ENCODE results near the gene POMGNT2. TPM values are rescaled to one million over a fixed set of nuclear protein-coding genes. Genes with fewer than 3 reads are reported as not detected.

Gene POMGNT2
- total and polyA plus RNA-seq, 10 of the 15 experiments (the other 5 are each of a cell fraction or from before 2014, with no cell fraction given), result 0.02 to 1.7 (median 0.17) TPM; not detected in 1

DNA sequence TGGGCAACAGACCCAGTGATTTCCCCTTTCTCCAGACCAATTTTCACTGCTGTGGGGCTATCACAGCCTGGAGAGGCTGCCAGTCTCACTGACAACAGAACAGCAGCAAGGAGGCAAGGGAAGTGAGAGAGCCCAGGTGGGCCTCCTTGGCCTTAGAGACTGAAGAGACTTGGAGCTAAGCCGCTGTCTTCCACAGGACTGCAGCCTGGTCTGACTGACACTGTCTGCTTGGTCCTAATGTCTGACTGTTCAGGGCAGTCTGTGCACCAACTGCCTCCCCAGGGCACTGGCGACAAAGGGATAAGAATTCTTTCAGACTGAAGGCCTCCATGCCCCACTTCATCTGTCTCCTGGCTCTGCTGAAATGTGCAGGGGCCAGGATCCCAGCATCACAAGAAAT lies 11.5 kb downstream of the POMGNT2 start (continued):
- TF ChIP-seq, protein P1, sequence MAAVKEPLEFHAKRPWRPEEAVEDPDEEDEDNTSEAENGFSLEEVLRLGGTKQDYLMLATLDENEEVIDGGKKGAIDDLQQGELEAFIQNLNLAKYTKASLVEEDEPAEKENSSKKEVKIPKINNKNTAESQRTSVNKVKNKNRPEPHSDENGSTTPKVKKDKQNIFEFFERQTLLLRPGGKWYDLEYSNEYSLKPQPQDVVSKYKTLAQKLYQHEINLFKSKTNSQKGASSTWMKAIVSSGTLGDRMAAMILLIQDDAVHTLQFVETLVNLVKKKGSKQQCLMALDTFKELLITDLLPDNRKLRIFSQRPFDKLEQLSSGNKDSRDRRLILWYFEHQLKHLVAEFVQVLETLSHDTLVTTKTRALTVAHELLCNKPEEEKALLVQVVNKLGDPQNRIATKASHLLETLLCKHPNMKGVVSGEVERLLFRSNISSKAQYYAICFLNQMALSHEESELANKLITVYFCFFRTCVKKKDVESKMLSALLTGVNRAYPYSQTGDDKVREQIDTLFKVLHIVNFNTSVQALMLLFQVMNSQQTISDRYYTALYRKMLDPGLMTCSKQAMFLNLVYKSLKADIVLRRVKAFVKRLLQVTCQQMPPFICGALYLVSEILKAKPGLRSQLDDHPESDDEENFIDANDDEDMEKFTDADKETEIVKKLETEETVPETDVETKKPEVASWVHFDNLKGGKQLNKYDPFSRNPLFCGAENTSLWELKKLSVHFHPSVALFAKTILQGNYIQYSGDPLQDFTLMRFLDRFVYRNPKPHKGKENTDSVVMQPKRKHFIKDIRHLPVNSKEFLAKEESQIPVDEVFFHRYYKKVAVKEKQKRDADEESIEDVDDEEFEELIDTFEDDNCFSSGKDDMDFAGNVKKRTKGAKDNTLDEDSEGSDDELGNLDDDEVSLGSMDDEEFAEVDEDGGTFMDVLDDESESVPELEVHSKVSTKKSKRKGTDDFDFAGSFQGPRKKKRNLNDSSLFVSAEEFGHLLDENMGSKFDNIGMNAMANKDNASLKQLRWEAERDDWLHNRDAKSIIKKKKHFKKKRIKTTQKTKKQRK (IDR thresholded peaks at IDR 0.05; ENCODE audit: low read depth, low read length), result no peak
- TF ChIP-seq IKZF2 (IDR thresholded peaks at IDR 0.05) (no peak), POU2F2 (IDR thresholded peaks at IDR 0.05; ENCODE audit: borderline replicate concordance, low read depth, low read length) (no peak), RELA (IDR thresholded peaks at IDR 0.05; ENCODE audit: borderline replicate concordance, partially characterized antibody) (no peak)

DNA sequence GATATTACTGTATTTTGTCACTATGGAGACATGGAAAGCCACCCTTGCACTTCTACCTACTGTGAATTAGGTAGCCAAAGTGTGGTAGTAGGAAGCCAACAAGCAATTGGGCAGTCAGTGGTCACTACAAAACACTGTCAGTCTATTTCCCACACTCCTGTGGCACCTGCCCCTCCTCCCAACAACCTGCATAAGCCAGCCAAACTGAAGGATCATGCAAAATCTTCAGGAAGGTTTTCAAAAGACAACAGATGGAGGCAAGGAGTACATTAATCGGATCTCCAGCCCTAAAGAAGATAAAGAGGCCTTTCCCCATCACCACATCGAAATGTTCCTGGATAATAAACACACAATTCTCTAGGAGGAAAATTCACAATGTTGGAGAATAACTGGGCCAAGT lies 11.9 kb downstream of the POMGNT2 start:
- ChIA-PET RAD21 (ENCODE audit: unreplicated experiment) (no interaction called here), POLR2A (no interaction called here), SMC1A (ENCODE audit: uncharacterized antibody, unreplicated experiment) (no interaction called here), CTCF (no interaction called here)
- intact Hi-C loops (cut with micrococcal nuclease; ENCODE audit: unreplicated experiment) (no loop called here), in situ Hi-C loops (cut with MboI) (no loop called here)
- ATAC-seq (no peak), FAIRE-seq (no peak), DNase-seq (ENCODE audit: low read depth, low spot score) (no peak)
- Histone ChIP-seq H3K79me2 (ENCODE audit: control insufficient read depth, insufficient read depth, low read length) (no peaks in the 10 kb centered on the region), H3K4me2 (ENCODE audit: control insufficient read depth, insufficient read depth) (no peak overlapping the region), H4K20me1 (ENCODE audit: control insufficient read depth, insufficient read depth) (no peaks in the 10 kb centered on the region), H3K9ac (ENCODE audit: control insufficient read depth, insufficient read depth, low read length) (no peak overlapping the region), H3K4me1 (ENCODE audit: control insufficient read depth, insufficient read depth, low read length) (no peaks in the 10 kb centered on the region), H3K27ac (ENCODE audit: control insufficient read depth, insufficient read depth) (no peak overlapping the region), H3K36me3 (ENCODE audit: control insufficient read depth in 2 of 2, insufficient read depth in 2 of 2, low read length in 1 of 2) (no peaks in the 10 kb centered on the region), H3K27me3 (replicated peaks in 1 of 2; ENCODE audit: control insufficient read depth in 2 of 2, insufficient read depth in 2 of 2, low read length in 1 of 2) (peaks cover 0 to 3% of the 10 kb centered on the region in 2 experiments; a peak in 2 of 4 replicates), H3K9me3 (replicated peaks; ENCODE audit: control insufficient read depth, insufficient read depth, low read length) (no peaks in the 10 kb centered on the region), H2AFZ (ENCODE audit: control insufficient read depth, low read depth, low read length) (no peak overlapping the region), H3K4me3 (no peak overlapping the region)
- 0% methylated on average over 2 of the region's 2 CpGs for WGBS (ENCODE audit: insufficient coverage, insufficient replicate concordance, low lambda C conversion rate, missing lambda C conversion rate)
- TF ChIP-seq YBX1 (IDR thresholded peaks at IDR 0.05) (no peak), FOXK2 (IDR thresholded peaks at IDR 0.05) (no peak), STAT3 (IDR thresholded peaks at IDR 0.05; ENCODE audit: low read depth, low read length) (no peak), POLR2AphosphoS5 (IDR thresholded peaks at IDR 0.05; ENCODE audit: low read length) (no peak), ZBED1 (IDR thresholded peaks at IDR 0.05; ENCODE audit: borderline replicate concordance) (no peak), ESRRA (IDR thresholded peaks at IDR 0.05; ENCODE audit: low read length) (no peak)
- BruUV-seq (replicated peaks), result no TSS peak
